Esophagus muscularis mucosa (tissue), 4 donors: Measurements from ENCODE around the gene G3BP2. TPM values are rescaled to one million over a fixed set of nuclear protein-coding genes. Genes with fewer than 3 reads are reported as not detected.
"Not testable (repeated sequence)": the region's sequence is repeated elsewhere in the genome, so short reads cannot be mapped to it uniquely, and the experiment has no call there.

Experiments
- DNase-seq: peaks from one replicate; pipeline ENCODE4 v3.0.0-alpha.2; 2017; ENCODE audit errors: extremely low spot score
- H3K27ac ChIP-seq, 4 donors: fragments of 200-600 bp; sonication (generic); replicated peaks in 1 of 4; 1 replicate in 3 of 4; 2 replicates in 1 of 4; pipeline ENCODE4 v1.5.1; 2016 to 2019; ENCODE audit warnings: mild to moderate bottlenecking in 1 of 4
- H3K27me3 ChIP-seq, 4 donors: fragments of 200-600 bp; sonication (generic); one replicate each; pipeline versions ENCODE4 v1.5.1 to v1.6.0; 2016 to 2019
- H3K36me3 ChIP-seq, 4 donors: fragments of 200-600 bp; sonication (generic); one replicate each; pipeline ENCODE4 v1.5.1; 2016 to 2019
- H3K4me1 ChIP-seq, 4 donors: fragments of 200-600 bp; sonication (generic); one replicate each; pipeline ENCODE4 v1.5.1; 2016 to 2019
- H3K4me3 ChIP-seq, 4 donors: fragments of 200-600 bp; sonication (generic); 1 replicate in 2 of 4; 2 replicates in 2 of 4; pipeline ENCODE4 v1.5.1; 2016 to 2019; ENCODE audit warnings: mild to moderate bottlenecking in 4 of 4, moderate library complexity in 1 of 4
- H3K9me3 ChIP-seq, 4 donors: fragments of 200-600 bp; sonication (generic); 1 replicate in 3 of 4; 2 replicates in 1 of 4; pipeline ENCODE4 v1.5.1; 2016 to 2019
- EP300 ChIP-seq: sonication (generic); formaldehyde crosslinking; IDR thresholded peaks from one replicate; pipeline ENCODE4 v1.6.1; 2017; ENCODE audit warnings: antibody characterized with exemption
- POLR2A ChIP-seq: fragments of 450-650 bp; IDR thresholded peaks from one replicate; pipeline ENCODE4 v1.6.1; 2017; ENCODE audit warnings: antibody characterized with exemption, moderate library complexity, mild to moderate bottlenecking, low read depth
- POLR2AphosphoS5 ChIP-seq, 2 donors: sonication (generic); formaldehyde crosslinking; IDR thresholded peaks; one replicate each; pipeline ENCODE4 v1.6.1; 2017; ENCODE audit warnings: antibody characterized with exemption in 2 of 2
- WGBS: methylation state at CpG from one replicate; pipeline ENCODE4 v1.1.5; 2018; 5-methylcytosine and 5-hydroxymethylcytosine counted together
- intact Hi-C: fragments of 100-400 bp; cut with DNase I; formaldehyde crosslinking; loops from one replicate; pipeline ENCODE4 v1.15.1; 2023
- total RNA-seq, 4 donors: library from RNA; depleted of rRNA; stranded (reverse); fragments of >200 nt; gene quantifications; one replicate each; pipeline versions ENCODE4 v1.1.0 to v1.2.1, GENCODE V29; 2016
- TF ChIP-seq, protein P1 (sequence below), 3 experiments: fragments of 200-600 bp in 2 of 3; fragments of 450-650 bp in 1 of 3; sonication (generic) in 2 of 3; IDR thresholded peaks; one replicate each; pipeline ENCODE4 v1.5.1; 2017 to 2019; ENCODE audit warnings: antibody characterized with exemption in 3 of 3, mild to moderate bottlenecking in 2 of 3, moderate library complexity in 1 of 3

The G3BP2 gene
- 100 to 1,000 TPM in 3 of 4 donors, 10 to 100 TPM in 1; 94.6 to 127 (median 109) TPM for total RNA-seq

DNA sequence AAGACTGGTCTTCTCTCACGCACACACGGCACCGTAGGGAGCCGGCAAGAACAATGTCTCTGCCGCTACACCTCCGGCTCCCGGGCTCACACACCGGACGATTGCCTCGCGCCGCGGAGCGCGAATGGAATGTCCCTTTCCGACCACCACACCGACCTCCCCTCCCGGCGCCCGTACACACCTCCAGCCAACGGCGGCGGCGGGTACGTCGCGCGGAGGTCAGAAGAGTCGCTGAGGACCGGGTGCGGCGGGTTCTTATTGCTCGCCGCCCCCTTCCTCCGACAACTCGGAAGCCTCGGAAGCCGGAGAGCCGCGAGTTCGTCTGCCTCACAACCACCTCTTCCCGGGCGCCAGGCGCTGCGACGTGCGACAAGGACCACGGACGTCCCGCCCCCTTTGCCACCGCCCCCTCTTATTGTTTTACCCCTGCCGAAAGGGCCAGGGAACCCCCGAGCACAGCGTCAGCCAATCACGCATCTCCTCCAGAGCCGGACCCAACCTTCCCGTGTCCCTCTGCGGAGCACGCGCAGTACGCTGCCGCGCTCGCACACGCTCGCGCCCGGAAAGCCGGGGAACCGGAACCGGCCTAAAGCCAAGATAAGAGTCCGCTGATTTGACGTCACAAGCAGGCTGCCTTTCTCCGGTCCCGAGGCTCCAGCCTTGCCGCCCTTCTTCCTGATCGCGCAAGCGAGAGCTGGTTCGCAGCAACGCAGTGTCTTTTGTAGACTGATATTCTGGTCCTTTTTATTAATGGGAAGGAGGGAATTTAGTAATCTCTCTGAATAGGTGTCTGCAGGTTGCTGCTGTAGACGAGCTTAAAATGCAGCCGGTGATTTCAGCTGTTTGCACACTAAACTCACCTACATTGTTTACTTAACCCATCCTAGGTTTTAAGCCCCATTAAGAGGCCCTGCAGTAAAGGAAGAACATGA, at the start of gene G3BP2:
Gene G3BP2, minus strand, starts transcription at position 385 of the 932 bp plus-strand sequence. CDS start 11,386 bp downstream, outside the sequence.
- Histone ChIP-seq H3K4me1 (peaks cover 39 to 44% (median 43%) of the 10 kb centered on the region in 4 donors), H3K9me3 (no peaks in the 10 kb centered on the region), H3K27me3 (no peaks in the 10 kb centered on the region), H3K4me3 (peak within 1 kb of the TSS; percentile 96 to 100 (median 98)), H3K27ac (peak within 1 kb of the TSS; percentile 97 to 99 (median 98)), H3K36me3 (no peaks in the 10 kb centered on the region)
- peak; percentile 84 for TF ChIP-seq POLR2A
- TF ChIP-seq POLR2AphosphoS5 (IDR thresholded peaks at IDR 0.05), result peak; percentile 97
- TF ChIP-seq, protein P1, sequence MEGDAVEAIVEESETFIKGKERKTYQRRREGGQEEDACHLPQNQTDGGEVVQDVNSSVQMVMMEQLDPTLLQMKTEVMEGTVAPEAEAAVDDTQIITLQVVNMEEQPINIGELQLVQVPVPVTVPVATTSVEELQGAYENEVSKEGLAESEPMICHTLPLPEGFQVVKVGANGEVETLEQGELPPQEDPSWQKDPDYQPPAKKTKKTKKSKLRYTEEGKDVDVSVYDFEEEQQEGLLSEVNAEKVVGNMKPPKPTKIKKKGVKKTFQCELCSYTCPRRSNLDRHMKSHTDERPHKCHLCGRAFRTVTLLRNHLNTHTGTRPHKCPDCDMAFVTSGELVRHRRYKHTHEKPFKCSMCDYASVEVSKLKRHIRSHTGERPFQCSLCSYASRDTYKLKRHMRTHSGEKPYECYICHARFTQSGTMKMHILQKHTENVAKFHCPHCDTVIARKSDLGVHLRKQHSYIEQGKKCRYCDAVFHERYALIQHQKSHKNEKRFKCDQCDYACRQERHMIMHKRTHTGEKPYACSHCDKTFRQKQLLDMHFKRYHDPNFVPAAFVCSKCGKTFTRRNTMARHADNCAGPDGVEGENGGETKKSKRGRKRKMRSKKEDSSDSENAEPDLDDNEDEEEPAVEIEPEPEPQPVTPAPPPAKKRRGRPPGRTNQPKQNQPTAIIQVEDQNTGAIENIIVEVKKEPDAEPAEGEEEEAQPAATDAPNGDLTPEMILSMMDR (IDR thresholded peaks at IDR 0.05), result peak in 1 of 3 experiments; percentile 22
- TF ChIP-seq EP300, result no peak
- under 1% methylated on average over 30 of the region's 83 CpGs for WGBS
- intact Hi-C loops, result loop anchor here (2.0 kb wide), 1 partner anchor 52 kb away; the partner anchor contains the start of gene USO1
- peak; percentile 99 for DNase-seq

DNA sequence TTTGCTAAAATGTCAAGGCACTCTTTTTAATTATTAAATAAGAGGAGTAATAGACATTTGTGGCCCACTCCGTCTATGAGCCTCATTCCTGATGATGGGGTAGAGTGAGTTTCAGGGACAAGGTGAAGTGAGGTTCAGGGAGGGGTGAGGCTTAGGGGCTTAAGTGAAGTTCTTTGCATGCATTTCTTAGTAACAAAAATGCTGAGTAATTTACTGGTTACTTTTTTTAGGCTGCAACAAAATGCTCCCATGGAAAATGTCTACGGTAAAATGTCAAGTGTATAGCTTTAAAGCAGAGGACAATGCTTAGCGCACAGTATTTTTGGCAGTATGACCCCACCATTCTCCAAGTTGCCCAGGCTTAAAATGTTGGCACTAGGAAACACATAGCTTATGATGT, 49.2 kb upstream of the G3BP2 start:
- Histone ChIP-seq H3K27me3 (no peaks in the 10 kb centered on the region), H3K9me3 (no peaks in the 10 kb centered on the region), H3K27ac (peak overlapping the region in 2 of 4 donors; percentile 8 to 93), H3K4me3 (no peak overlapping the region), H3K36me3 (peaks cover 0 to 3% (median 0%) of the 10 kb centered on the region in 4 donors), H3K4me1 (peaks cover 25 to 42% (median 39%) of the 10 kb centered on the region in 4 donors)
- DNase-seq, result peak; percentile 7
- intact Hi-C loops, result no loop called here
- TF ChIP-seq POLR2AphosphoS5 (IDR thresholded peaks at IDR 0.05) (no peak), EP300 (no peak), POLR2A (no peak)
- TF ChIP-seq, protein P1 (IDR thresholded peaks at IDR 0.05), result no peak
- WGBS, result 44% methylated on average over 3 of the region's 3 CpGs

DNA sequence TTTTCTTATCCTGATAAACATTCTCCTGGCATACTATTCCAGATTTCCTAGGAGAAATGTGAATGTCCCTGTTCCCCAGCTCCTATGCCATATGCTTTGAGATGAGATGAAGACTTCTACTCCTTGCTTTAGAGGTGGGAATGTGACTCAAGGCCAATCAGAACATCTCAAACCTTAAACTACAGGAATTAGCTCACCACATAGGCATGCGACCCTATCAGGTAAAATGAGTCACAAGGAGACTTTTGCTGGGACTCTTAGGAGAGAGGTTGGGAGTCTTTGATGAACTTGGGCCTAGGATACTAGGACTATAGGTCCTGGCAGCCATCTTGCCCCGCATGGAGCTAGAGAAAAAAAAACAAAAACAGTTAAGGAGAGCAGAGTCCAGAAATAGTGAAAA, 45.3 kb upstream of the G3BP2 start:
- H3K4me3 ChIP-seq, result no peak overlapping the region
- WGBS, result 95% methylated on average over 2 of the region's 2 CpGs
- no peak for TF ChIP-seq EP300
- no peak for TF ChIP-seq POLR2AphosphoS5 (IDR thresholded peaks at IDR 0.05)
- TF ChIP-seq POLR2A, result no peak
- TF ChIP-seq, protein P1 (IDR thresholded peaks at IDR 0.05), result no peak

DNA sequence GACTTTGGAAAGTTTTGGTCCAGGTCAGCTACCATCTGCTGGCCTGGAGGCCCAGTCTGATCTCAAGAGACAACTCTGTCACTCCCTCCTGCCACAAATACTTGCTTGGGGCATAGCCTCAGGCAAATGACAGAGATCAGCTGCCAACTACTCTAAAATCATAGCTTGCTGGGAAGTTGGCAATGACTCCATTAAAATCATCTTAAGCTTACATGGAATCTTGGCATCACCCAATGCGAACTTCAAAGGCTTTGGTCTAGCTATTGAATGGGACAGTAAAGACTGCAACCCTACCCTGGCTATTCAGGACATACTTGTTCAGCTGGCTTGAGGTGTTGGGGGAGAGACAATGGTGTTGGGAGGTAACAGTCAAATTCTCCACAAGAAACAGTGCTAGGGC, 44.2 kb upstream of the G3BP2 start:
- TF ChIP-seq, protein P1 (IDR thresholded peaks at IDR 0.05), result no peak
- TF ChIP-seq POLR2AphosphoS5 (IDR thresholded peaks at IDR 0.05), result no peak
- no peak for TF ChIP-seq EP300
- TF ChIP-seq POLR2A, result no peak
- intact Hi-C loops, result no loop called here

More for the DNA sequence above, 45.3 kb upstream of the G3BP2 start:
- intact Hi-C loops, result no loop called here
- Histone ChIP-seq H3K4me1 (peaks cover 29 to 36% (median 32%) of the 10 kb centered on the region in 4 donors), H3K9me3 (no peaks in the 10 kb centered on the region), H3K27ac (no peak overlapping the region), H3K36me3 (peaks cover 0 to 3% (median 0%) of the 10 kb centered on the region in 4 donors), H3K27me3 (no peaks in the 10 kb centered on the region)
- DNase-seq, result no peak

DNA sequence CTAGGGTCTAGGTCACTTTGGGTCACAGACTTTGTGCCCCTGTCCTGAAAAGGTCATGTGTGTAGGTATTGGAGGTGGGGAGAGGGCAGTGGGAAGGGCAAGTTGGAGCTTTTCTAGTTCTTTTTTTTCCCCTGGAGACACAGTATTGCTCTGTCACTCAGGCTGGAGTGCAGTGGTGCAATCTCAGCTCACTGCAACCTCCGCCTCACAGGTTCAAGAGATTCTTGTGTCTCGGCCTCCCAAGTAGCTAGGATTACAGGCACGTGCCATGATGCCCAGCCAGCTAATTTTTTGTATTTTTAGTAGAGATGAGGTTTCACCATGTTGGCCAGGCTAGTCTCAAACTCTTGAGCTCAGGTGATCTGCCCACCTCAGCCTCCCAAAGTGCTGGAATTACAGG, 42.8 kb upstream of the G3BP2 start:
- peaks cover 13 to 21% (median 18%) of the 10 kb centered on the region in 4 donors for H3K4me1 ChIP-seq
- H3K4me3 ChIP-seq, H3K27me3 ChIP-seq, H3K9me3 ChIP-seq, DNase-seq, H3K36me3 ChIP-seq, intact Hi-C loops: not testable (repeated sequence)
- WGBS, result 93% methylated on average over 3 of the region's 3 CpGs
- peak overlapping the region in 1 of 4 donors; percentile 9 for H3K27ac ChIP-seq

More for the DNA sequence above, 44.2 kb upstream of the G3BP2 start:
- Histone ChIP-seq H3K36me3 (peaks cover 0 to 3% (median 0%) of the 10 kb centered on the region in 4 donors), H3K27ac (no peak overlapping the region), H3K9me3 (no peaks in the 10 kb centered on the region), H3K4me3 (no peak overlapping the region), H3K4me1 (peaks cover 18 to 25% (median 21%) of the 10 kb centered on the region in 4 donors), H3K27me3 (no peaks in the 10 kb centered on the region)
- DNase-seq, result no peak
- WGBS, result 100% methylated on average over 1 of the region's 1 CpG
